Choroid plexus epithelial cell (primary cell): ENCODE results near the gene CKAP2L.

Experiments used
- DNase-seq: peaks from one replicate; pipeline ENCODE4 v3.0.0-alpha.2; 2010; ENCODE audit warnings: low read depth
- H3K4me3 ChIP-seq: 2 replicates; pipeline ENCODE4 v1.5.1; 2011; ENCODE audit warnings: low read depth, mild to moderate bottlenecking, control low read depth, low read length, moderate library complexity
- TF ChIP-seq, protein P1 (sequence below): conservative IDR thresholded peaks from 2 replicates; pipeline ENCODE4 v1.5.1; 2011; ENCODE audit warnings: low read depth, mild to moderate bottlenecking, control low read depth, inconsistent platforms, low read length, moderate library complexity

CKAP2L gene

GRCh38 chr2:112795774-112796173 is 31.4 kb upstream of the CKAP2L start:
- no peak for DNase-seq
- no peak overlapping the region for H3K4me3 ChIP-seq
- TF ChIP-seq, protein P1, sequence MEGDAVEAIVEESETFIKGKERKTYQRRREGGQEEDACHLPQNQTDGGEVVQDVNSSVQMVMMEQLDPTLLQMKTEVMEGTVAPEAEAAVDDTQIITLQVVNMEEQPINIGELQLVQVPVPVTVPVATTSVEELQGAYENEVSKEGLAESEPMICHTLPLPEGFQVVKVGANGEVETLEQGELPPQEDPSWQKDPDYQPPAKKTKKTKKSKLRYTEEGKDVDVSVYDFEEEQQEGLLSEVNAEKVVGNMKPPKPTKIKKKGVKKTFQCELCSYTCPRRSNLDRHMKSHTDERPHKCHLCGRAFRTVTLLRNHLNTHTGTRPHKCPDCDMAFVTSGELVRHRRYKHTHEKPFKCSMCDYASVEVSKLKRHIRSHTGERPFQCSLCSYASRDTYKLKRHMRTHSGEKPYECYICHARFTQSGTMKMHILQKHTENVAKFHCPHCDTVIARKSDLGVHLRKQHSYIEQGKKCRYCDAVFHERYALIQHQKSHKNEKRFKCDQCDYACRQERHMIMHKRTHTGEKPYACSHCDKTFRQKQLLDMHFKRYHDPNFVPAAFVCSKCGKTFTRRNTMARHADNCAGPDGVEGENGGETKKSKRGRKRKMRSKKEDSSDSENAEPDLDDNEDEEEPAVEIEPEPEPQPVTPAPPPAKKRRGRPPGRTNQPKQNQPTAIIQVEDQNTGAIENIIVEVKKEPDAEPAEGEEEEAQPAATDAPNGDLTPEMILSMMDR, result no peak

GRCh38 chr2:112794841-112795240 is 30.4 kb upstream of the CKAP2L start:
- DNase-seq, result no peak
- no peak overlapping the region for H3K4me3 ChIP-seq
- TF ChIP-seq, protein P1, result no peak

DNA sequence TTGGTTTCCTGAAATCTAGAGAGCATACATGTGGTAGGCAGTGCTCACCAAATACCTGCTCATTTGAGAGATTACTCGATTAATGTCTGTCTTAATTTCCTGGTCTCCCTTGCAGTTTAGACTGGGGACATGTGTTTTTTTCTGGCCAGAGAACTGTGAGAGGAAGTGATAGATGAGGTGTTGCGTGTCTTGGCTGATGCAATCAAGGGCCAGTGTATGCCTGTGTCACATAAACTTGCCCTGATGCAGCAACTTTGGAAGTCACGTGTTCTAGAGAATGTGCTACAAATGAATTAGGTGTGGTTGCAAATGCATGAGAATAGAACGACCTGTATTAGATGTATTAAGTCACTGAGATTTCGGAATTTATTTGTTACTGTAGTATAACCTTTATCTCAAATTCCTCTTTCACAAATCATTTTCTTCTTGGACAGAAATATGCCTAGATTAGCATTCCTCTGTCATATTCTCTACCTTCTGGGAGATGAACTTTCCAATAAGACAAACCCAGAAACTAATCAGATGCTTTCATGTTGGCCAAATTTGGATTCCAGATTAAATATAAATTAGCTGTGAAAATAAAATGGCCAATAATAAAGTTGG is 29.8 kb upstream of the CKAP2L start:
- TF ChIP-seq, protein P1, result no peak
- peak; percentile 95 for DNase-seq
- H3K4me3 ChIP-seq, result no peak overlapping the region

DNA sequence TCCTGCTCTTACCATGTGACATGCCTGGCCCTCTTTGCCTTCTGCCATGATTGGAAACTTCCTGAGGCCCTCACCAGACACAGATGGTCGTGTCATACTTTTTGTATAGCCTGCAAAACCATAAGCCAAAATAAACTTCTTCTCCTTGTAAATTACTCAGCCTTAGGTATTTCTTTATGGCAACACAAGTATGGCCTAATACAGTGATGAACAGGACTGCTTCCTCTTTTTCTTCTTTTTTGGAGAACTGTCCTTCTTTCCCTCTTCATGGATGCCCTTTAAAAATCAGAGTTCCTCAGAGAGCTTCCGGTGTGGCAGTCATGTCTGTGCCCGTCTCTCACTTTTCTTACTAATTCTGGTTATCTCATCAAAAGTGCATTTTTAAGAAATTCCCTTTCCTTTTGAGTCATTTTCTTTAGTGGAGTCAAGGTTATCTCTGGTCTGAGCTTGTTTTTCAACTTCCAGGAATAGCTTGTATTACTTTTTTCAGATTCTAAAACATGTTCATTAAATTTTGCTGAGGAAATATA is 29.1 kb upstream of the CKAP2L start:
- DNase-seq, result peak; percentile 38
- no peak overlapping the region for H3K4me3 ChIP-seq
- TF ChIP-seq, protein P1, result no peak

DNA sequence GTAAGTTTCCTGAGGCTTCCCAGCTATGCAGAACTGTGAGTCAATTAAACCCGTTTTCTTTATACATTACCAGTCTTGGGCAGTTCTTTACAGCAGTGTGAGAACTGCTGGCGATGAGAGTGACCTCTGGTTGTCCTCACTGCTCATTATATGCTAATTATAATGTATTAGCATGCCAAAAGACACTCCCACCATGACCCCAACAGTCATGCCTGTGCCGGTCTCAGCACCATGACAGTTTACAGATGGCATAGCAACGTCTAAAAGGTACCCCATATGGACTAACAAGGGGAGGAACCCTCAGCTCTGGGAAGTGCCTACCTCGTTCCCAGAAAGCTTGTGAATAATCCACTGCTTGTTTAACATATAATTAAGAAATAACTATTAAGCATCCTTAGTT is 28.0 kb upstream of the CKAP2L start:
- no peak for DNase-seq
- TF ChIP-seq, protein P1, result no peak
- no peak overlapping the region for H3K4me3 ChIP-seq

- no peak for DNase-seq
- H3K4me3 ChIP-seq, result no peak overlapping the region
- TF ChIP-seq, protein P1, result no peak
Observed at GRCh38 chr2:112791693-112792230, 27.4 kb upstream of the CKAP2L start.

- DNase-seq, result no peak
- no peak overlapping the region for H3K4me3 ChIP-seq
- TF ChIP-seq, protein P1, result no peak
Observed at GRCh38 chr2:112791019-112791418, 26.6 kb upstream of the CKAP2L start.
